Stimulated activated CD8-positive, alpha-beta memory T cell treated with anti-CD3 and anti-CD28 coated beads, Interleukin-12 subunit alpha, Interleukin-12 subunit beta, amount 100 ng/mL, for 24 hours (primary cell): ENCODE data around the gene HMGCL.

ENCODE experiments used
- DNase-seq: peaks from one replicate; pipeline ENCODE4 v3.0.0-alpha.2; 2020; ENCODE audit errors: extremely low read depth

Gene HMGCL

GRCh38 chr1:23776217-23776616, 49.0 kb downstream of the HMGCL start:
- DNase-seq = no peak

GRCh38 chr1:23774174-23774880, 50.9 kb downstream of the HMGCL start:
- DNase-seq = no peak

- DNase-seq = no peak
These were observed 52.4 kb downstream of the HMGCL start for GRCh38 chr1:23772854-23773242.

- DNase-seq = peak; percentile 70
These were observed 53.0 kb downstream of the HMGCL start for GRCh38 chr1:23772049-23772853.

- DNase-seq = no peak
These were observed 56.5 kb downstream of the HMGCL start for GRCh38 chr1:23768733-23769132.

- no peak for DNase-seq
These were observed 62.1 kb downstream of the HMGCL start for GRCh38 chr1:23763041-23763577.

GRCh38 chr1:23759277-23759676, 66.0 kb downstream of the HMGCL start:
- no peak for DNase-seq

- DNase-seq = no peak
These were observed 67.4 kb downstream of the HMGCL start for GRCh38 chr1:23757812-23758211.

GRCh38 chr1:23756676-23757075, 68.6 kb downstream of the HMGCL start:
- DNase-seq = no peak

- DNase-seq = no peak
These were observed 72.3 kb downstream of the HMGCL start for GRCh38 chr1:23752909-23753308.
